GM23338 (cell line): ENCODE results near the gene MDGA2. TPM values are rescaled to one million over a fixed set of nuclear protein-coding genes. Genes with fewer than 3 reads are reported as not detected.

Experiments
- ATAC-seq: fragments of 200-7000 bp; cut with Tn5 transposase; 3 replicates; pipeline ENCODE4 v1.9.1; 2020
- DNase-seq: peaks from one replicate; pipeline ENCODE4 v3.0.0-alpha.2; 2015; ENCODE audit warnings: low spot score
- H2AFZ ChIP-seq: fragments of 200-600 bp; sonication (generic); 2 replicates; pipeline ENCODE4 v1.8.0; 2016; ENCODE audit warnings: antibody characterized with exemption, mild to moderate bottlenecking, moderate library complexity
- H3F3A ChIP-seq: fragments of 200-600 bp; sonication (generic); replicated peaks from 2 replicates; pipeline ENCODE4 v1.8.0; 2017; ENCODE audit warnings: antibody characterized with exemption, mixed run types, low read depth
- H3K27ac ChIP-seq: fragments of 200-600 bp; sonication (generic); 2 replicates; pipeline ENCODE4 v1.6.1; 2016; ENCODE audit warnings: low read depth
- H3K27me3 ChIP-seq: fragments of 200-600 bp; sonication (generic); 2 replicates; pipeline ENCODE4 v1.8.0; 2016; ENCODE audit warnings: mild to moderate bottlenecking, mixed run types, moderate library complexity; ENCODE audit not compliant: insufficient read depth
- H3K36me3 ChIP-seq: fragments of 200-600 bp; sonication (generic); 2 replicates; pipeline ENCODE4 v1.8.0; 2016; ENCODE audit warnings: mild to moderate bottlenecking; ENCODE audit not compliant: insufficient read depth
- H3K4me1 ChIP-seq: fragments of 200-600 bp; sonication (generic); 2 replicates; pipeline ENCODE4 v1.8.0; 2016; ENCODE audit warnings: mild to moderate bottlenecking, moderate library complexity; ENCODE audit not compliant: insufficient read depth
- H3K4me2 ChIP-seq: fragments of 200-600 bp; sonication (generic); 2 replicates; pipeline ENCODE4 v1.7.1; 2017; ENCODE audit warnings: mixed run types
- H3K4me3 ChIP-seq: fragments of 200-600 bp; sonication (generic); 2 replicates; pipeline ENCODE4 v1.6.1; 2016; ENCODE audit warnings: mixed run types
- H3K79me2 ChIP-seq: fragments of 200-600 bp; sonication (generic); replicated peaks from 2 replicates; pipeline ENCODE4 v1.8.0; 2017; ENCODE audit warnings: mild to moderate bottlenecking; ENCODE audit not compliant: insufficient read depth
- H3K9me2 ChIP-seq: fragments of 200-600 bp; sonication (generic); 2 replicates; pipeline ENCODE4 v1.8.0; 2017; ENCODE audit not compliant: insufficient read depth
- H4K20me1 ChIP-seq: fragments of 200-600 bp; sonication (generic); replicated peaks from 2 replicates; pipeline ENCODE4 v1.8.0; 2017; ENCODE audit warnings: mild to moderate bottlenecking; ENCODE audit not compliant: insufficient read depth
- H3K27ac Mint-ChIP-seq: 2 replicates; pipeline ENCODE4 v1.8.0; 2020; ENCODE audit warnings: inconsistent platforms, mild to moderate bottlenecking, moderate library complexity, mixed read lengths
- H3K27me3 Mint-ChIP-seq: 3 replicates; pipeline ENCODE4 v1.8.0; 2022; ENCODE audit warnings: low read depth, mild to moderate bottlenecking, moderate library complexity, mixed read lengths, inconsistent platforms; ENCODE audit not compliant: insufficient read depth, poor library complexity
- H3K36me3 Mint-ChIP-seq: 3 replicates; pipeline ENCODE4 v1.8.0; 2021; ENCODE audit warnings: low read depth, mild to moderate bottlenecking, inconsistent platforms, moderate library complexity, mixed read lengths
- H3K4me1 Mint-ChIP-seq: 3 replicates; pipeline ENCODE4 v1.8.0; 2020; ENCODE audit warnings: mild to moderate bottlenecking, inconsistent platforms, mixed read lengths
- H3K4me3 Mint-ChIP-seq: 3 replicates; pipeline ENCODE4 v1.8.0; 2021; ENCODE audit warnings: moderate library complexity, mild to moderate bottlenecking, inconsistent platforms, mixed read lengths
- H3K9me3 Mint-ChIP-seq: 3 replicates; pipeline ENCODE4 v1.8.0; 2020; ENCODE audit warnings: moderate library complexity, mild to moderate bottlenecking, inconsistent platforms, mixed read lengths
- CREB1 ChIP-seq: fragments of 250-450 bp; sonication (Bioruptor Pico); IDR thresholded peaks from 2 replicates; pipeline ENCODE4 v1.5.0; 2020; ENCODE audit warnings: low read depth, mild to moderate bottlenecking, moderate library complexity
- CTCF ChIP-seq, 2 experiments: fragments of 200-600 bp in 1 of 2; sonication (generic) in 1 of 2; conservative IDR thresholded peaks; 2 replicates each; pipeline versions ENCODE4 v1.5.1 to v1.6.1; 2016 to 2017; ENCODE audit warnings: antibody characterized with exemption in 2 of 2, low read depth in 2 of 2, mild to moderate bottlenecking in 2 of 2, moderate library complexity in 1 of 2
- ETS1 ChIP-seq: IDR thresholded peaks from 2 replicates; pipeline ENCODE4 v1.6.1; 2016; ENCODE audit warnings: antibody characterized with exemption
- EZH2 ChIP-seq: fragments of 200-600 bp; sonication (generic); IDR thresholded peaks from one replicate; pipeline ENCODE4 v1.8.0; 2017; ENCODE audit warnings: antibody characterized with exemption, mild to moderate bottlenecking, low read depth; ENCODE audit not compliant: unreplicated experiment
- EZH2phosphoT487 ChIP-seq: fragments of 200-600 bp; sonication (generic); IDR thresholded peaks from one replicate; pipeline ENCODE4 v1.8.1; 2018; ENCODE audit warnings: antibody characterized with exemption; ENCODE audit not compliant: unreplicated experiment
- JUNB ChIP-seq: IDR thresholded peaks from one replicate; pipeline ENCODE4 v1.6.1; 2016; ENCODE audit warnings: antibody characterized with exemption; ENCODE audit not compliant: unreplicated experiment
- POLR2AphosphoS5 ChIP-seq: IDR thresholded peaks from 2 replicates; pipeline ENCODE4 v1.6.1; 2016; ENCODE audit warnings: antibody characterized with exemption, low read depth
- REST ChIP-seq: IDR thresholded peaks from one replicate; pipeline ENCODE4 v1.6.1; 2018; ENCODE audit warnings: antibody characterized with exemption; ENCODE audit not compliant: unreplicated experiment
- STAT1 ChIP-seq: IDR thresholded peaks from one replicate; pipeline ENCODE4 v1.6.1; 2016; ENCODE audit warnings: antibody characterized with exemption; ENCODE audit not compliant: unreplicated experiment
- ZNF114 ChIP-seq: fragments of 250-450 bp; sonication (Bioruptor Pico); IDR thresholded peaks from 2 replicates; pipeline ENCODE4 v1.5.0; 2020; ENCODE audit warnings: mild to moderate bottlenecking, moderate library complexity
- ZNF331 ChIP-seq: fragments of 250-450 bp; sonication (Bioruptor Pico); IDR thresholded peaks from 2 replicates; pipeline ENCODE4 v1.5.0; 2020; ENCODE audit warnings: low read depth, mild to moderate bottlenecking, moderate library complexity
- ZNF462 ChIP-seq: fragments of 250-450 bp; sonication (Bioruptor Pico); IDR thresholded peaks from 2 replicates; pipeline ENCODE4 v1.5.0; 2020; ENCODE audit warnings: mild to moderate bottlenecking, moderate library complexity
- polyA plus RNA-seq: library from polyadenylated mRNA; unstranded; fragments of >200 nt; fragmentation: Nextera tagmentation; extraction: Ambion mirVana; gene quantifications from 2 replicates; pipeline ENCODE4 v1.2.1, GENCODE V29; 2016
- total RNA-seq: library from RNA; depleted of rRNA; stranded (reverse); fragments of >200 nt; shearing (Covaris generic); gene quantifications from 2 replicates; pipeline ENCODE4 v1.2.3, GENCODE V29; 2014

The MDGA2 gene
- total and polyA plus RNA-seq, 2 experiments from 2014 or later, result 0.68 to 1.7 TPM

- TF ChIP-seq CTCF (conservative IDR thresholded peaks at IDR 0.05; ENCODE audit: low read depth in 2 of 2), result no peak
- TF ChIP-seq ZNF331, result no peak
- TF ChIP-seq JUNB, result no peak
- TF ChIP-seq EZH2, result no peak
Measured at GRCh38 chr14:47483449-47483848, 192.0 kb downstream of the MDGA2 start (continued).

GRCh38 chr14:47471075-47471474 is 204.3 kb downstream of the MDGA2 start:
- Mint-ChIP-seq H3K36me3 (no peaks in the 10 kb centered on the region), H3K4me1 (peaks cover 4% of the 10 kb centered on the region; the same call in 2 of the 3 replicates), H3K27me3 (no peaks in the 10 kb centered on the region), H3K27ac (no peak overlapping the region), H3K9me3 (no peaks in the 10 kb centered on the region), H3K4me3 (no peak overlapping the region)
- DNase-seq (no peak), ATAC-seq (no peak)
- no peaks in the 10 kb centered on the region for H3K4me1 ChIP-seq
- no peak overlapping the region for H3K4me3 ChIP-seq
- no peaks in the 10 kb centered on the region for H3K27me3 ChIP-seq
- H2AFZ ChIP-seq, result no peak overlapping the region
- H3K9me2 ChIP-seq, result no peaks in the 10 kb centered on the region; the same call in 1 of the 2 replicates
- no peaks in the 10 kb centered on the region for H3K79me2 ChIP-seq
- H3K27ac ChIP-seq, result no peak overlapping the region
- H3K4me2 ChIP-seq, result no peak overlapping the region
- H3F3A ChIP-seq, result no peaks in the 10 kb centered on the region
- no peaks in the 10 kb centered on the region for H4K20me1 ChIP-seq
- no peaks in the 10 kb centered on the region for H3K36me3 ChIP-seq
- TF ChIP-seq ZNF114 (CRISPR knock-in tag), result no peak
- no peak for TF ChIP-seq STAT1
- no peak for TF ChIP-seq EZH2phosphoT487
- no peak for TF ChIP-seq ZNF331
- TF ChIP-seq ETS1, result no peak
- no peak for TF ChIP-seq POLR2AphosphoS5
- TF ChIP-seq EZH2, result no peak
- TF ChIP-seq ZNF462 (CRISPR knock-in tag), result no peak
- no peak for TF ChIP-seq REST
- no peak for TF ChIP-seq JUNB
- no peak for TF ChIP-seq CREB1 (CRISPR knock-in tag)
